Bronchial epithelial cell (primary cell): ENCODE results near the gene BRD4. TPM values are rescaled to one million over a fixed set of nuclear protein-coding genes. Genes with fewer than 3 reads are reported as not detected.

Experiments
- DNase-seq: peaks from one replicate; pipeline ENCODE4 v3.0.0-alpha.2; 2010; ENCODE audit warnings: low read depth
- FAIRE-seq: peaks from 2 replicates; lab custom pipeline; 2011; peaks lifted over from hg19 to GRCh38; lab: Jason Lieb, UNC
- H3K27me3 ChIP-seq: 2 replicates; pipeline ENCODE4 v1.5.1; 2011; ENCODE audit warnings: low read length; ENCODE audit not compliant: control insufficient read depth, insufficient read depth
- H3K36me3 ChIP-seq: 2 replicates; pipeline ENCODE4 v1.5.1; 2011; ENCODE audit warnings: low read length; ENCODE audit not compliant: control insufficient read depth, insufficient read depth
- H3K4me3 ChIP-seq: 2 replicates; pipeline ENCODE4 v1.5.1; 2011; ENCODE audit warnings: mild to moderate bottlenecking, low read depth, low read length, control low read depth
- CTCF ChIP-seq: IDR thresholded peaks from 2 replicates; pipeline ENCODE4 v1.5.1; 2011; ENCODE audit warnings: mild to moderate bottlenecking, moderate library complexity, low read length, control low read depth, inconsistent platforms; ENCODE audit not compliant: insufficient read depth, severe bottlenecking
- total RNA-seq: library from RNA; depleted of rRNA; stranded (reverse); fragments of >200 nt; gene quantifications from 2 replicates; pipeline ENCODE4 v1.2.1, GENCODE V29; 2014

Gene BRD4
- total RNA-seq = 12.1 and 15.4 TPM in 2 replicates

- H3K27me3 ChIP-seq = no peaks in the 10 kb centered on the region
- FAIRE-seq (no peak), DNase-seq (no peak)
- peak within 1 kb of the TSS; percentile 69 for H3K4me3 ChIP-seq
- no peak for TF ChIP-seq CTCF
- H3K36me3 ChIP-seq = no peaks in the 10 kb centered on the region
These were observed at the start of gene BRD4 for GRCh38 chr19:15332311-15332996. BRD4 (minus strand) TSS chr19:15332539; CDS start chr19:15273099, 59,440 bp downstream.

GRCh38 chr19:15381864-15382263 lies 49.5 kb upstream of the BRD4 start:
- no peaks in the 10 kb centered on the region for H3K27me3 ChIP-seq
- H3K4me3 ChIP-seq = no peak overlapping the region
- FAIRE-seq = no peak
- DNase-seq = no peak
- peaks cover 2% of the 10 kb centered on the region for H3K36me3 ChIP-seq
- no peak for TF ChIP-seq CTCF

GRCh38 chr19:15381429-15381828 lies 49.1 kb upstream of the BRD4 start:
- no peak overlapping the region for H3K4me3 ChIP-seq
- DNase-seq = no peak
- TF ChIP-seq CTCF = no peak
- no peak for FAIRE-seq
- H3K36me3 ChIP-seq = peaks cover 1% of the 10 kb centered on the region
- H3K27me3 ChIP-seq = no peaks in the 10 kb centered on the region

- peak overlapping the region; percentile 98 for H3K4me3 ChIP-seq
- no peaks in the 10 kb centered on the region for H3K27me3 ChIP-seq
- TF ChIP-seq CTCF = no peak
- H3K36me3 ChIP-seq = no peaks in the 10 kb centered on the region
- DNase-seq (peak; percentile 57), FAIRE-seq (no peak)
These were observed 47.8 kb upstream of the BRD4 start for GRCh38 chr19:15379999-15380647.

GRCh38 chr19:15379083-15379998 lies 47.0 kb upstream of the BRD4 start, which contains the start of gene AKAP8:
AKAP8 (minus strand) TSS chr19:15379787; CDS start chr19:15379731, 56 bp downstream.
- Histone ChIP-seq H3K27me3 (no peaks in the 10 kb centered on the region), H3K36me3 (no peaks in the 10 kb centered on the region), H3K4me3 (peak within 1 kb of the TSS; percentile 98)
- TF ChIP-seq CTCF = no peak
- FAIRE-seq = no peak
- peak; percentile 91 for DNase-seq
